ENCODE results near the gene VPS8.

Gene VPS8

DNA sequence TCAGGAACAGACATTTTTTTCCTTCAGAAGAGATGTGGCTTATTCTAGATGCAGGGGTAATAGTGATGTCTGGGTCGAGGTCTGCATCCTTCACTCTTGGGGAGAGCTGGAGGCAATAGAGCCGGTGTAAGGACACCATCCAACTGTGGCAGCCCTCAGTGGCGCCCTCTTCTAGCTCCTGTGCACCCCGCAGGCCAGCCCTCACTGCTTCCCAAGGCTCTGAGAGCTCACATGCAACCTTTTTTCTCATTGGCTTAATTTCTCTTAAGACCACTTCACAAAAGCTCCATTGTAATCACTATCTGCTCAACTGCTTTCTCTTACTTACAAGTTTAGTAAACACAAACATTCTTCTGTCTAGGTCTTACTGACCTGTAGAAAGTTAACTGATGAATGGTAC is 3.9 kb upstream of the VPS8 start:
- DNase-seq (ENCODE audit: low spot score) = no peak

DNA sequence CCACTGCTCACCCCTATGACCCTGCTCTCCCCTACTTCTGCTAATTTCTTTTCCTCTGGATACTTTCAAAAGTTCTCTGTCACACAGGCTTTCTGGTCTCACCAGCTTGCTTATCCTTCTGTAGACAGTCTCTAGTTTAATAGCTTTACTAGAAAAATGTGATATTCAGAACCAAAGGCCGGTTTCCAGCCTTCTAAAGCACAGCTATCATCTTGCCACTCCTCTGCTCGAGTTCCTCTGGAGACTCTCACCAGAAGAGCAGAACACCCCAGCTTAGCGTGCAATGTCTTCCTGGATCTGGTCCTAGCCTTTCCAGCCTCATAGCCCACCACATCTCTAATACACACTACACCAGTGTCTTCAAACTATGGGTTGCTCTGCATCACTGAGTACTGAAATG is 1.8 kb upstream of the VPS8 start:
- no peak for DNase-seq (ENCODE audit: low spot score)

DNA sequence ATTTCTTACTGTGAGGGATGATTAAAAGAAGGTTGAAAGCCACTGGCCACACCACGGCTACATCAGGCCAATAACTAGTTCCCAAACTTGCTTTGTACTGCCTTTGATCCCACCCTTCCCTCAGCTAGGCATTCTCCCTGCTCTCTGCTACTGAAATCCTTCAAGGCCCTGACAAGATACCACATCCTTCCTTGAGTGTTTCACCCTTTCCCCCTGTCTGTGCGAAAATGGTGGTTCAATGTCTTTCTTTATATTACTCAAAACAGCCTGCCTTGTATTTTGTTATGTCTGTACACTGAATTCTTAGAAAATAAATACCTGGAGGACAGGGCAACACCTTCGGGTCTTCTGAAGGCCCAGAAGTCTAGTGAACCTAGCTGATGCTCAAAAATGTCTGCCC is 932 bp upstream of the VPS8 start:
- DNase-seq (ENCODE audit: low spot score) = no peak

DNA sequence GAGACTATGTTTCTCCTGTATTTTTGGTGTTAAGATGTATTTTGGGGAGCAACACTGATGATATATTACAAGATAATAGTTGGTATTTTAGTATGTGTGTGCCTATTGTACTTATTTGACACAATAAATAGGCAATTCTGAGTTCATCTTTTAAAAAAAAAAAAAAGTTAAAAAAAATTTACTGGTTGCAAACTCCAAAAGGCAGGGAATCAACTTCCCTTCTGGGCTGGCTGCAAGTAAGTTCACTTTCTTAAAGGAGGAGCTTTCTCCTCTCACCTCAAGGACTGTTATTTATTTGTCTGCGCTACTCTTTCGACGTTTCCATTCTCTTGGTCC is 335 bp upstream of the VPS8 start:
- DNase-seq (ENCODE audit: low spot score) = no peak

DNA sequence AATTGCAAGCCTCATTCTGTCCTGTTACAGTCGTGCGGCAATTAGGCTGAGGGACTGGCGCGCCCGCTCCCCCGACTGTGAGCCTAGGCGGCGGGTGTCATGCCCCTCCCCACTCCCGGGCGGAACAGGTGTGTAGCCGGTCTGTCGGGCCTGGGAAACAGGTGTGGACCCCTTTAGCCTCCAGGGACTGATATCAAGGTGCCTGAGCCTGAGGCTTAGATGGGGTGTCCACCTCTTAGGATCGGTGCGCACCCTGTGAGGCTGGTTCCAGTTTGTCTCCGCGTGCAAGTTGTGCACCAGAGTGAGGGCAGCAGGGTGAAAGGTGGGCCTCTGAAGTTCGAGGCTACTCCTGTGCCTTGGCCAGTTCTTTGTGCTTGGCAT is 686 bp downstream of the VPS8 start:
- no peak for DNase-seq (ENCODE audit: low spot score)

DNA sequence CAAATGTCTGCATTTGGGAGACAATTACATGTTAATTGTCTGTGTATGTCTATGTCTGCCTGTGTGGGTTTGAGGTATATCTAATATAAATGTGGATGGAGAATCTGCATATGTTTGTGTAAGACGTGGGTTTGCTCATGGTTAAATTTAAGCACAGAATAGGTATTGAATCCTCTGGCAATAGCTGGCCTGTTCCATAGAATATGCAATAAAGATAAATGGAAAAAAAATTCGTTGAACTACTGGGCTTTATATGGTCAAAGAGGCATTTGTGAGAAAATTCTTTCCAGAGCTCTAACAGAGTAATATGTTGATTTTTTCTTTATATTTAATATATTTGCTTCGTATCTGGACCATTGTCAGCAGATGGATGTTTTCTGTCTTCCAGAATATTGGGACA is 1.4 kb downstream of the VPS8 start:
- no peak for DNase-seq (ENCODE audit: low spot score)

DNA sequence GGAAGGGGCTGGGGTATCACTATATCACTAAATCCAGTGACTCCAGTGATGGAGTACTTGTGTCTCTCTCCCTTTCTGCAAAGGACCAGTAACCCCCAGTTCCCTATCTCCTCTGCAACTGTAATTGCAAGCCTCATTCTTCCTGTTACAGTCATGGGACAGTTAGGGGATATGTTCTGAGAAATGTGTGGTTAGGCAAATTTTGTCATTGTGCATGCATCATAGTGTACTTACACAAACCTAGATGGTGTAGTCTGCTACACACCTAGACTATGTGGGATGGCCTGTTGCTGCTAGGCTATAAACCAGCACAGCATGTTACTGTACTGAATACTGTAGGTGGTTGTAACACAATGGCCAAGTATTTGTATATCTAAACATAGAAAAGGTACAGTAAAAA is 2.2 kb downstream of the VPS8 start:
- no peak for DNase-seq (ENCODE audit: low spot score)

DNA sequence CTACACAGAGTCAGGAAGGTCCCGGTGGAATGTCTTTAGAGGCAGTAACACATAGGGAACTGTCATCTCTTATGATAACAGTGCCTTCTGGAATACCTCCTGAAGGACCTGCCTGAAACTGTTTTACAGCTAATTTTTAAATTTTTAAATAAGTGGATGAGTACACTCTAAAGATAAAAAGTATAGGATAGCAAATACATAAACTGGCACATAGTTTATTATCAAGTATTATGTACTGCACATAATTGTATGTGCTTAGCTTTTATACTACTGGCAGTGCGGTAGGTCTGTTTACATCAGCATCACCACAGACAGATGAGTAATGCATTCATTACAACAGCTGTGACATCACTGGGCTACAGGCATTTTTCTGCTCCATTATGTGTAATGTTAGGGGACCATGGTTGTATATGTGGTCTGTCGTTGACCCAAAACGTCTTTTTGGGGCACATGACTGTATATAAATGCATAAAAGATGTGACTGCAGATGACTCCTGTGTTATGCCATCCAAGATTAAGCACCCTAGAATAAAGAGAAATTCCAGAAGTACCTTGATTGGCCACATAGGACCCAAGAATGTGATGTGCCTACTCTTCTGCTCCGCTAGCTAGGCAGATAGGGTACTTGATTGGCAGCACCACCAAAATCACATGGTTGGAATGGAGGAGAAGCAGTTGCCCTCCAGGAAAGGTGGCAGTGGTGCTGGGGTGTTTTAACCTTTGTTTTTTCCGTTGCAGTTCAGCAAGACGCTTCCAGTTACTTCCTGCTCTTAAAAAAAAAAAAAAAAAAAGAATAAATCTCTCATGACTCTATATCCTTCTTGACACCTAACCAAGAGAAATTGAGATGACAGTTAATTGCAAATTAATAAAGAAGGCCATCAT is 3.3 kb downstream of the VPS8 start:
- DNase-seq (ENCODE audit: low spot score) = no peak

DNA sequence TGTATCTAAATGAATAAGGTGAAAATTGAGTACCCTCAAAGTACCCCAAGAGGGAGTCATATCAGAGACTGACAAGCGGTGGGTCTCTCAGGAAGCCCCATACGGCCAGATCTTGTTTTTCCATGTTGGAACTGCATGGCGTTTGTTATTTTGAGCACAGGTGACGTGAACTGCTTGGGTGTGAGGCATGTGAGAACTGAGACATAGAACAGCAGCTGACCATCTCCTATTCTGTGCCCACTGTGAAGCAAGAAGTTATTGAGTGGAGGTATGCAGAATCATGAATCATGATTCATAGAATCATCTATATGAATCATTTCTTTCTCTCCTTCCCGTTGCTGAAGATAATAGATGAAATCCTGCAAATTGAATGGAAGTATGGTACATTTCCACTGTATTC is 4.6 kb downstream of the VPS8 start:
- no peak for DNase-seq (ENCODE audit: low spot score)

DNA sequence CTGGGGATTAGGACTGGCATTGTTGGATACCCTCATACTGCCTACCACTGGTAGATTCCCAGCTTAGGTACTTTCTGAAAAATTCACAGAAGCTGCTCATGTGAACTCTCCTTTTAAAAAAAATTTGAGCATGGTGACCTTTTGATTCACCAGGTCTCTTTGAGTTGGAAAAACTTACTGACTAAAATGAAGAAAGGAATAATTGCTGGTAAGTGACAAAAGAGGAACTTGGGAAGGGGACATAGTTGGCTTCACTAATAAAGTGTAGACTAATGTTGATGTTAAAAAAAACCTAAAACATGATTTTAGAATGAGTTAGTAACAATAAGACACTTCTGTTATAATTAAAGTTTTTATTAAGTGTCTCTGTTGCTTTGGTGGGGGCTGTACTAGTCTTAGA is 8.6 kb downstream of the VPS8 start:
- DNase-seq (ENCODE audit: low spot score) = no peak

DNA sequence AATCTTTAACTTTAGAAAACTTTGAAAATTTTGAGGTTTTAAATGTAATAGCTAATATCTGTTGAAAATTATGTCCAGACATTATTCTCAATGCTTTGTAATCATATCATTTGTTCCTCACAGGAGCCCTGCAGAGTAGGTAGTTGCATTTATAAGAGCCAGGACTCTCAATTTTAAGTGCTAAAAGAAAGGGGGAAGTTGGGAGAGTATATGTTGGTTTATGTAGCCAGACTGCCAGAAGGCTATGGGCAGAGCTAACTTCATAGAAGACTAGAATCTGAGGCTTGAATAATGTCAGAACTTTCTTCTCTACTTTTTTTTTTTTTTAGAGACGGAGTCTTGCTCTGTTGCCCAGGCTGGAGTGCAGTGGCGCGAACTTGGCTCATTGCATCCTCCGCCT is 9.1 kb downstream of the VPS8 start:
- no peak for DNase-seq (ENCODE audit: low spot score)

DNA sequence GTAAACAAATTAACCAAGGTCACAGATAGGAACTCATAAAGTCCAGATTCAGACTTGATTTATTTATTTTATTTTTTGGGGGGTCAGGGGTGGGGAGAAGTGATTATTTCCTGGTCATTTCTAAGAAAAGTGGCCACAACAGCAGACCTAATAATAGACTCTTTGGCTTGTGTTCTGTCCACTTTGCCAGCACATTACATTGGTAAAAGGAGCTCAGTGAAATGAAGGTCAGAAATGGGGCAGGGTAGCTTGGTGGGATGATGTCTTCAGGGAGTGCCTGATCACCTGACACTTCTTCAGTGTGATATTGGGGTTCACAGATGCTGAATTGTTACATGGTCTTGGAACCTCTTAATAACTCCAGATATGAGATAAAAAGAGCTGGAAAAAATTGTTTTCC is 10.1 kb downstream of the VPS8 start:
- no peak for DNase-seq (ENCODE audit: low spot score)

DNA sequence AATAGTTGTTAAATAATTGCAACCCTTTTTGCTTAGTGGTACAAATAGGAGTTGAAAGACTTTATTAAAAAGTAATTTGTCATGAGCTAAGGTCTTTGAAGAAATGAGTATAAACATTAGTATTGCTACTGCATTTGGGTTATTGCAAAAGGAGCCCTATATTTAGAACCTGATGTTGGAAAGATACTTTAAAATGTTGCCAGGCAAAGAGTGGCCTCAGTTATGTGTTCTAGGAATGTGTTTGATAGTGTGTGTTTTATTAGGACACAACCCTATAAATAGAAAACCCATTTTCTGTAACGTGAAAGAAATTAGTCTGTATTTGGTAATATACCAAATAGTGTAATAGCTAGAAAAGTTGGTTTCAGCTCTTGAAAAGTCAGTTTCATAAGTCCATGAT is 10.7 kb downstream of the VPS8 start:
- DNase-seq (ENCODE audit: low spot score) = no peak

DNA sequence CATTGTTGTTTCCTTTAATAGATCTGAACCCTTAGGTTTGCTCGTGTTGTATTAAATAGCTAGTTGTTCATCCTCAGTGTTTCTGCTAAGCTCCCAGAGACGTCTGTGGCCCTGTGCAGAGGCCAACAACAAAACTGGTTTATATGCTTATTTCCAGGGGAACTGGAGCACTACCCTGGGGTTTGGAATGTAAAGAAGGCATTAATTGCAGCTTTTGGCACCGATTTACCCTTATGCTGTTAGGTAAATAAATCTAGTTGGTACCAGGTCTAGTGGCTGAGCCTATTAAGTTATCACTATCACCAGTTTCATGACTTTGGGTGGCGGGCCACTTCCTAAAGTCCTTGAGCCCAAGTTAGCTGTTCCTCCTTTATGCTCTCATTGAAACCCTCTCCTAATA is 12.0 kb downstream of the VPS8 start:
- DNase-seq (ENCODE audit: low spot score) = no peak

DNA sequence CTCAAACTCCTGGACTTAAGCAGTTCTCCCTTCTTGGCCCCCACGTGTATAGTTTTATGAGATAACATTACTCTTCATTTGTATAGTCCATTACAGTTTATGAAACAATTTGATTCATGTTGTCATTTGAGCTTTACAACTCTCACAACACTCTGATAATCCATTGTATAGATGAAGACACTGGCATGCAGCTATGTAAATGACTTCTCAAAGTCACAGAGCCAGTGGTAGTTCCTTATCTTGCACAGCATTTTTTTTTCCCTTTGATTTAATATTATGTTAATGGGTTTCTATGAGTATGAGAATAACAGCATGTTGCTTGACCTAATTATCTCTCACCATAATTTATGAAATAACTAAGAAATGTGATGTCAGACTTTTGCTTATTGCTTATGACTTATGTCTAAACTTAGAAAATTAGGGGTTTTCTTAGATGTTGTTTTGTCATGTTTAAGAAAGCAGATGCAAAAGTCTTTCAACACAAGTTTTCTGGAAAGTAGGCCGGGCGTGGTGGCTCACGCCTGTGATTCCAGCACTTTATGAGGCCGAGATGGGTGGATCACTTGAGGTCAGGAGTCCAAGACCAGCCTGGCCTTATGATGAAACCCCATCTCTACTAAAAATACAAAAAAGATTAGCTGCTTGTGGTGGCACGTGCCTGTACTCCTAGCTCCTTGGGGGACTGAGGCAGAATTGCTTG is 13.3 kb downstream of the VPS8 start:
- no peak for DNase-seq (ENCODE audit: low spot score)

DNA sequence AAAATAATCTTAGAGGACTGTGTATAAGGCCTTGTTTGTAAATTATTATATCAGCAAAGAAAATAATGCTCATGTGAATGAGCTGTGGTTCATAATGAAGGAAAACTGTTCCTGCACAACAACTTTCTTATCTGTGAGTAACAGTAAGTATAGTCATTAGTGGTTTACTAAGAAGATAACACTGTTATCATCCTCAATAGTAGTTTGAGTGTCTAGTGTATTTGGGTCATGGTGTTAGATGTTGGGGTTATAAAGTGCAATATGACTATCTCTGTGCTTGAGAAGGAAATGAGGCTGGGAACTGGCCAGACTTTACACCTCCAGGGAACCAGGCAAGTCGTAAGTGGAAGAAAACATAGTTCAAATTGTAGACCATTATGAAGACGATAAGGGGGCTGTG is 15.6 kb downstream of the VPS8 start:
- no peak for DNase-seq (ENCODE audit: low spot score)

DNA sequence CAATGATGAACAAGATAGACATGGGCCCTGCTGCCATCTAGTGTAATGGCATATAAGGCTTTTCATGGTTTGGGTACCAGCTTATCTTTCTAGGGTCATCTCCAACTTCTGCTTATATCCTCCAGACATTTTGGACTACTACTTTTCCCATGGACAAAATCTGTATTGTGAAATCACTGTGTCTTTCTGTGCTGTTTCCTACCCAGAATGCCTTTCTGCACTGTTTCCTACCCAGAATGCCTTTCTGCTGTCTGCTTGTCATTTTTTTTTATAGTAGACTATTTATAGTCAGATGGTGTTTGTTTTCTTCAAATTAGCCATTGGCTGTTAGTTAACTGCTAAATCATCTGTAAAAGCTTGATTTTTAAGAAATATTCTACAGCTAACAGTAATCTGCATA is 20.1 kb downstream of the VPS8 start:
- DNase-seq (ENCODE audit: low spot score) = no peak

DNA sequence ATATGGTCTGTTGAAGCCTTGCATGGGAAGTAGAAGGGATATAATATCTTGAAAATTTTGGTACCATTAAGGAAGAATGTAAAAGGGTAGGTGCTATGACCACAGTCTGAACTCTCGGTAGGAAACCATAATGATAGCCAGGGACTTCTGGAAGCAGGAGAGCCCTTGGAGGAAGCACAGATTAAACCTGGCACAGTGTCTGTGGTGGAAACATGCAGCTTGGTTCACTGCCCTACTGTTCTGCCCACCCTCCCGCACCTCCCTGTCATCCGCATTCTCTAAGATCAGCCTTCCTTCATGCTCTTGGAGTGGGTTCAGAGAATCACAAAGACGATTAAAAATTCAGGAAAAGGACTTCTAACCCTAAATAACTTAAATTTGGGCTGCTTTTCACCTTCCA is 20.9 kb downstream of the VPS8 start:
- no peak for DNase-seq (ENCODE audit: low spot score)

DNA sequence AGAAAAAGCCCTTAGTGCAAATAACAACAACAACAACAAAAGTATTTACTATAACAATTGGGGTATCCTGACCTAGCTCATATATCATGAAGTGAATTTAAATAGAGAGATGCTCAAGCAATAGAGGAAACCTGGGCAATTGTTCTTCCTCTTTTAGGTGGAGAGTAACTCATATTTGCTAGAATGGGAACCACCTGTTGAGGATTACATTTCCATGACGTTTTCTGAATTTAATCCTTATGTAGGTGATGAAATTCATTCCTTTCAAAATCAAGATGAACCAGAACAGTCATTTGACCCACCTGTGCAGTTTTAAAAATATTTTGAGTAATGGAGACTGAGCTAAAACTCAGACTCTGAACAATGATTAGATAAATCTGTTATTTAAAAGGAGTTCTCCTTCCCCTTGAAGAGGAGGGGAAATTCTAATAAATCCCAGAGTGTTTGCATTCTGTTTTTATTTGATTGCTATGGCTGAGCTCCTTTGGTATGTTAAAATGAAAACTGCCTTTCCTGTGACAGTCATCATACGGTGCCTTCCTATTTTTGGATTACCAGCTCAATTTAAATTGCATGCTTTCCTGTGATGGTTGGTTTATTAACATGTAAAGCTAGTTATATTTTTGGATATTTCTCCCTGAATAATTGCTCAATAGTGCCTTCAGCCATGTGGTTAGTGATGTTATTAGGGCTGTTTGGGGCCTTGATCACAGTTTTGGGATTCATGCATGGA is 24.3 kb downstream of the VPS8 start:
- no peak for DNase-seq (ENCODE audit: low spot score)

DNA sequence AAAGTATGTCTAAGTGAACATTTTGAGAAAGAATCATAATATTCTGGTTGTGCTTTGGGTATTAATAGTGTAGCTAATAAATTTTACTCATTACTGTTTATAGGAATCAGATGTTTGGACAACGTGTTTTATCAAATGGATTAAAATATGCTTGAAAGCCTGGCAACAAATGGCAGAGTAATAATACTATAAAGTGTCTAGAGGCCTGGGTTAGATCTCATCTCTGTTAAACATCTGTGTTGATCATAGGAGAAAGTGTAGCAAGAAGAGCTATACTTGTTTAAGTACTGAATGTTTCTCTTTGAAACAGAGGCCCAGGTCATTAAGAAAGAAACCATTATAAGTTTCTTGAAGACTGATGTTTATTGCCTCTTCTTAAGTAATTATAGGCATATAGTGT is 30.5 kb downstream of the VPS8 start:
- DNase-seq (ENCODE audit: low spot score) = no peak

DNA sequence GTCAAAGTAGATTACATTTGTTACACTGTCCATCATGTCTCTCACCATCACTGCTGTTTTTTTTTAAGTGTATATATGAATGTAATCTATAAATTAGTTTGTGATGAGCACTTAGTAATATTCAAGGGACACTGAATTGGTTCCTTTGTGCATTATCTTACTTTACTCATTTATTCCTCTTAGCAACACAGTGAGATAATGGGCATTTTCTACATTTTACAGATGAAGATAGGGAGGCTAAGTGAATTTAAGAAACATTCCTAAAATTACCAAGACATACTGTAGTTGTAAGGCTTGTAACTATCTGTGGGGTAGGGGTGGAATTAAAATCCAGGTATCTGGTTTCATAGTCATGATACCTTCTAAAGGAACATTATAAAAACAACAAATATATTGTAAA is 33.9 kb downstream of the VPS8 start:
- no peak for DNase-seq (ENCODE audit: low spot score)

DNA sequence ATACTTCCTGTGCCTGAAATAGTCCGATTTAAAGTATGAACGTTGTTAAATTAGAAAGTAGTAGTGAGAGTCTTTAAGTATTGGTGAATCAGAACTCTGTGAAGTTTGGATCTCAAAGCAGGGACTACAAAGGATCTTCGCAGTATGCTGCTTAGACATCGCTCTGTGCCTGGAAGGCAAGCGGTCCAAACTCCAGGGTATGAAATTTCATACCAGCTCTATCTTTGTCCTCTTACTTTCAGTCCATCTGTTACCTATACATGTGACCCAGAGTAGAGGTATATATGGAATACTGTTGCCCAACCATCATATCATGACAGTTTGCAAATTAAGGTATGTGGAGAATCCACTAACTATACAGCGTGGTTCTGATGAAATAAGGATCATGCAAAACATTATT is 34.5 kb downstream of the VPS8 start:
- no peak for DNase-seq (ENCODE audit: low spot score)

DNA sequence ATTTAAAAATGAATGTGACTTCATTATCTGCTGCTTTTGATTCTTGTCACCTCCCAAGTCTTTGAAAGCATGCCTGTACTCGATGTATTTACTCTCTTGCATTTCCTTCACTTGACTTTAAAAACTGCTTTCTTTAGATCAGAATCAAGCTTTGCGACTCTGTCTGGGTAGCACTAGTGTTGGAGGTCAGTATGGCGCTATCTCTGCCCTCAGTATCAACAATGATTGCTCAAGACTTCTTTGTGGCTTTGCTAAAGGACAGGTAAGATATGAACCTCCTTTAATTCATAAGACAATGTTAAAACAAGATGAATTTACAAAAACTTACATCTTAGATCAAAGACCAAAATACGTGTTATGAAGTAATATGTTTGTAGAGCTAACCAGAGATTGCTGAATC is 37.0 kb downstream of the VPS8 start:
- no peak for DNase-seq (ENCODE audit: low spot score)
